Stimulated activated CD4-positive, alpha-beta T cell treated with anti-CD3 and anti-CD28 coated beads, Interleukin-15, amount 100 ng/mL, for 1 hour (primary cell): Measurements from ENCODE around the gene NEB.
"Not testable (repeated sequence)": the region's sequence is repeated elsewhere in the genome, so short reads cannot be mapped to it uniquely, and the experiment has no call there.

Experiments
- DNase-seq, 2 donors: peaks; one replicate each; pipeline ENCODE4 v3.0.0-alpha.2; 2020; ENCODE audit warnings: low read depth in 1 of 2, low spot score in 1 of 2

Gene NEB

DNA sequence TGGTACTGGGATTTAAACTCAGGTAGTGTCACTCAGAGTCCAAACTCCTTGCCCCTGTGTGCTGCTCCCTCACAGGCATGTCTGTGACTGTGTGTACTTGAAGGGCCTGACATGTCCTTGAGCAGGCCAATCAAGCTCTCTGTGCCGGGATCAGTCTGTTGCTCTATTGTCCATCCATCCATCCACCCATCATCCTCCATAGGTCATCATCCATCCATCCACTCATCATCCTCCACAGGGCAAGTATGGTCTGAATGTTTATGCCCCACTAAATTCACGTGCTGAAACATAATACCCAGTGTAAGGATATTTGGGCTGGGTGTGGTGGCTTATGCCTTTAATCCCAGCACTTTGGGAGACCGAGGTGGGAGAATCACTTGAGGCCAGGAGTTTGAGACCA lies 24.5 kb upstream of the NEB start:
- DNase-seq, result no peak

DNA sequence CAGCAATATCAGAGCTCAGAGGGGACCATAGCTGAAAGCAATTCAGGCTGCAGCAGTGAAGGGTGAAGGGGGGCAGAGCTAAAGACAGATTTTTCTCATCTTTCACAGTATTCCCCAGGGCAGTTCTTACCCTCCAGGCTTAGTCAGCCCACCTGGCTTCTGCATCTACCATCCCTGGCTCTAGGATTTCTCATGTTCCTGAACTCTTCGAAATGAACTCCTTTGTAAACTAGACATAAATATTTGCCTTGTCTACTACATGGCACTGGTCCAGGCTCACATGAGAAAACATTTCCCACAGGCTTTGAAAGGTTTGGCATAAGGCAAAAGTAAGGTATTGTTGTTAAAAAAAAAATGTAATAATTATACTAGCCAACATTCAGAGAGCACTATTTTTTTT lies 23.6 kb upstream of the NEB start:
- DNase-seq, result no peak

GRCh38 chr2:151756820-151757219 lies 22.5 kb upstream of the NEB start:
- no peak for DNase-seq

DNA sequence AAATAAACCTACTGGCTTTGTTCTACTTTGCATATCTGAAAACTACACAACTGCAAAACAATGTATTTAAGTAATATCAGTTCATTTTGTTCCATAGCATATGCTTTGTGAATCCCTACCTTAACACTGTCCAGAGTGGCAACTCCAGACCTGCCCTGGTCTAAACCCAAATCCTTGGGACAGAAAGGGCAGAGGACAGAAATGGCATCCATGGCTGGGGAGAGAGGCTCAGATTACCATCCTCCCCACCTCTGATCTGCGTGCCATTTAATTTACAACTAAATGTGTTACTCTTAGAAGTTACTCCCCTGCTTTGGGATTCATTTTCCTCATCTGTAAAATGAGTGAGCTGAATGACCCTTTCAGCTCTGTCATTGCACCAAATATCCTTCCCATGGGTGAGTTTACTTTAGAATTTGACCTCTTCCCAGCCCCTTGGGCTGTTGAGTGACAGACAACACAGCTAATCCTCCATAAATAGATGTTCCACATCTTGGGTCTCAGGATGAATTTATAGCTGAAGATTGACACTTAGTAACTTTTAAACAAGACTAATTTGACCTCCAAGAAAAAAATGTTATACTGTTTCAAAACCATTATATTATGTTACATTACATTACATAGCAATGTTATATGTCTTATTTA lies 20.1 kb upstream of the NEB start:
- no peak for DNase-seq

- no peak for DNase-seq
Measured at GRCh38 chr2:151753540-151753939, 19.3 kb upstream of the NEB start.

DNA sequence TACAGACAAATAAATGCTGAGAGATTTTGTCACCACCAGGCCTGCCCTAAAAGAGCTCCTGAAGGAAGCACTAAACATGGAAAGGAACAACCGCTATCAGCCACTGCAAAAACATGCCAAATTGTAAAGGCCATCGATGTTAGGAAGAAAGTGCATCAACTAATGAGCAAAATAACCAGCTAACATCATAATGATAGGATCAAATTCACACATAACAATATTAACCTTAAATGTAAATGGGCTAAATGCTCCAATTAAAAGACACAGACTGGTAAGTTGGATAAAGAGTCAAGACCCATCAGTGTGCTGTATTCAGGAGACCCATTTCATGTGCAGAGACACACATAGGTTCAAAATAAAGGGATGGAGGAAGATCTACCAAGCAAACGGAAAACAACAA lies 11.0 kb upstream of the NEB start:
- DNase-seq, result not testable (repeated sequence)

DNA sequence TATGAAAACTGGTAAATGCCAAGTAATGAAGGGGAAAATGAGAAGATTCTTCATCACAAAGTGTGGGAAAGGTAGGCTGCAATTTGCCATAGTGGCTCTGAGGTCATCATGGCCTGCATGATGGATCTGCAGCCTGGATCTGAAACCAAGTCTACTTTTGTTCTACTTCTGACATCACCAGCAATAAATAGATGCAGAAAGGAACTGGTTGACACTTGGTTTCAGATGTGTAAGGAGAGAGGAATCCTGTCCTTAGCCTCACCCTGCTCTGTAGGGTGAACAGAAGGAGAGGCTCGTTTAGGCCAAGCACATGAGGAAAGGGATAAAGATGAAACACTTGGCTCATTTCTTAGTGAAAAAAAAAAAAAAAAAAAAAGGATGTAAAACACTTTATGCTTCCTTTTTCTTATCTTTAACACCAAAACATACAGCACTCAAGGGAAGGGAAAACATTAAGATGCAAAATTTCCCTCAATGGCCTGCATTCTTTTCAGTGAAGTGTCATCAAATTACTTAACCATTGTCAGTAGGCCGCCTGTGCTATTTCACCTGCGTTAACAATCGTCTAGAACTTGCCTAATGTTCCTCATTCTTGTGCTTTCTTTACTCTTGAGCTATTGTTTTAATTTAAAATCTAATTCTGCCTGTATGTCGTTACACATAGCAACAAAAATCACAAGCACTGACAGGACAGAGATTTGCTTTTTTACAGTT lies 3.9 kb downstream of the NEB start:
- no peak for DNase-seq

DNA sequence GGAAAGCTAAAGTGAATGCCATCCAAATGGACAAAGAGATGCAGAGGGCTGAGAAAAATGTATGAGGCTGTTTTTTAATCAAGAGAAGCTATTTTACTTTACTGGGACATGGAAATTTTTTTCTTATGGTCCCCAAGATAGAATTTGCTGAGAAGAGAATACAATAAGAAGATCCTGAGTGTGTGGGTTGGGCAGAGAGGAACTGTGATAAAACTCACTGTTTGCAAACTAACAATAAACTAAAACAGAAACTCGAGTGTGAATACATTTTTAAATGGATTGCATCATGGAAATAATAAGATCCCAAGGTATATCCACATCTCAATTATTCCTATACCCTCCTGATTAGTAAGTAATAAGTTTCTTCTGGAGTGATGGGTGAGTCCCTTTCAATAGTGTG lies 4.4 kb downstream of the NEB start:
- no peak for DNase-seq

DNA sequence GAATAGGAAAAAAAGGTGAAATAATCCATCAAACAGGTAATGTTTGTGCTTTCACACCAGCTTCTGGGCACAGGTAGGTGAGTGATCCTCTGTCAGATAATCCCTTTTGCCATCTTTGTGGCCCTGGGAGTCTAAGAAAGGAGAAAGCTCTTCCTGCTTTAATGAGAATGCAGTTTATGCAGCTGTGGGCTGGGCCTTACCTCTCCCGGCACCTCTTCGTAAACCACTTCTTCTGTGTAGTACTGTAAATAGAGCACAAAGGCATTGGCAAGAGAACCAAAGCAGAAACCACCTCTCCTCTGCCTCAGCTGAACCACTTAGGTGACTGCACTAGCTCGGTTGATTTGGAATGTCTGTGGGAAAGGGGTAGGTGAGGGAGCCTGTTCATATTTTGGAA lies 4.9 kb downstream of the NEB start:
- DNase-seq, result no peak

- no peak for DNase-seq
Measured at GRCh38 chr2:151728804-151729414, 5.4 kb downstream of the NEB start.

DNA sequence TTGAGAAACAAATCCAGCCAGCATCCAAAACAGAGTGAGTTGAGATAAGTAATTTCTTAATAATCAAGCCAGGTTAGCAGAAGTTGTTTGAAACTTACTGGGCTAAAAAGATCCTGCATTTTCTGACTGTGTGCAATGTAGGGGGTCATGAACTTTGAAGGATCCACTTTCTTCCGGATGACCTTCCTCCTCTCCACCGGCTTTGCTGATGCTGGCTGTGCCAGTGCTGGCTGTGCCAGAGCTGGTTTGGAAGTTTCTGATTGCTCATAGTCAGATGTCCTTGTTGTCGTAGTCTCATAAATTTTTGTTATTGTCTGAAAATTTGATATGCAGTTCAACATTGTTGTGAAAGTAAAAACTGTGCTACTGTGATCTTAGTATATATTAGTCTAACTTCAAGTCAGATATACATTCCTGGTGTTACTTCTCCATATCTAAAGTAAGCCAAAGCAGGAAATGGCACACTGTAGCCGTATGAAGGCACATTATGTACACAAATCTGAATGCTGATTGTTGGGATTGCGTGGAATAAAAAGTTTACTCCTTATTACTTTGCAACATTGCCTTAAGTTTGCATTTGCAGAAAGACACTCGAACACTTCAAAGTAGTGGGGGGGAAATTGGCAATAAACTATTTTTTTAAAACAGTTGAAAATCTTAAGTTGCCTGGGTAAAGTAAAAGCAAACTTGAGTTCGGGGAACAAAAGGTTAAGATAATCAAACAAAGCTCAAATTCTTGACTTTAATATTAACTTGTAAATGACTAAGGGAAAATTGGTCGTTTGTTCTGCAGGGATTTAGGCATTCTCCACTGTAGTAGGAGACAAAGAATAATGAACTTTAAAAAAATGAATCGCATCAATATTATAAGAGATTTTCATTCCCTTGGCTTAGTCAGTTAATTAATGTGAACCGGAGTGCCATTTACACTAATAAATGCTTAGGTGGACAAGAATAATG lies 6.4 kb downstream of the NEB start:
- DNase-seq, result no peak

- no peak for DNase-seq
Measured at GRCh38 chr2:151721161-151721560, 13.1 kb downstream of the NEB start.

DNA sequence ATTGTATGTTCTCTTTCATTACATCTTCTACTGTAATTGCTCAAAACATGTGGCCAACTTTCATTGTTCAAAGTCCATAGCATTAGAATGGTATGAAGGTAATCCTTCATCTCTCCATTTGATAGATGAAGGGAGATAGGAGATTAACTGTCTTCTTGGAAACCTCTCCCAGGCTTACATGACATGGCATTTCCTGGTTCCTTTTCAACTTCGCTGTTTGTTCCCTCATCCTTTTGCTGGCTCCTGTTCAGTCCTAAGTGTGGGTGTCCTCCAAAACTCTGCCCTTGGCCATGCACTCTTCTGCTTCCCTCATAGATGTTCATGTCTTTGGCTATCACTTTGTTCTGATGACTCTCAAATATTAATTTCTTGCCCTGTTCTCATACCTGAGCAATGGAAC lies 13.8 kb downstream of the NEB start:
- no peak for DNase-seq

DNA sequence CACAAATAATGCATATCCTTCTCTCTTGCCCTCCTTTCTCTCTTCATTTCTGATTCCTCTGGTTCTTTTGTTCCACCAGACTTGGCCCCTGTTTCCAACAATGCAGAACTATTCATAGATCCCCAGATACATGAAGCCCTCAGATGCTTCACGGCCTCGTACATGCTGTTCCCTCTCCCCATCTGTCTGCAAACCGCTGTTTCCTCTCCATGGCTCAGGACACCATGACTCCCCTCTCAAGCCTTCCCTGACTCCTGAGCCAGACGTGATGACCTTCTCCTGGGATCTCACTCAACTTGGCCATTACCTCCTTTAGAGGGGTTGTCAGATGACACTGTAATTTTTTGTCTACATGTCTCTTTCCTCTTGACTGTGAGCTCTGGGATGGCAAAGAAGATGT lies 15.5 kb downstream of the NEB start:
- DNase-seq, result no peak

DNA sequence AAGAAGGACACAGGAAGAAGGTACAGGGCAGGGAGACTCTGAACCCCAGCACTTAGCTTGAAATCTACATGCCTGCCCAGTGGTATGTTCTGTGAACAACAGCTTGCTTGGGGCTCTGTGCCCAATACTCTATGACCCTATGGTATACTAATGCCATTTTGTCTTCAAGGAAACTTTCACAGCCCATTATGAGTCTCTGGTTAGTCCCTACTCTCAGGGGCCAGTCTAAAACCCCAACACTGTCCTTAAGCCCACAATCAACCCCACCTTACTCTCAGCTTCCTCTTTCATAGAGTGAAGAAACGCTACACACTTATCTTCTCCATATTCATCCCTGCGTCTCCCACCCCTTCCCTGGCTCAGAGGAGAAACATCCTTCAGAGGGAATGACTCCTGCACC lies 16.0 kb downstream of the NEB start:
- no peak for DNase-seq

- DNase-seq, result no peak
Measured at GRCh38 chr2:151716721-151717120, 17.6 kb downstream of the NEB start.

- no peak for DNase-seq
Measured at GRCh38 chr2:151713291-151713903, 20.9 kb downstream of the NEB start.

GRCh38 chr2:151711025-151711424 lies 23.3 kb downstream of the NEB start:
- DNase-seq, result no peak

DNA sequence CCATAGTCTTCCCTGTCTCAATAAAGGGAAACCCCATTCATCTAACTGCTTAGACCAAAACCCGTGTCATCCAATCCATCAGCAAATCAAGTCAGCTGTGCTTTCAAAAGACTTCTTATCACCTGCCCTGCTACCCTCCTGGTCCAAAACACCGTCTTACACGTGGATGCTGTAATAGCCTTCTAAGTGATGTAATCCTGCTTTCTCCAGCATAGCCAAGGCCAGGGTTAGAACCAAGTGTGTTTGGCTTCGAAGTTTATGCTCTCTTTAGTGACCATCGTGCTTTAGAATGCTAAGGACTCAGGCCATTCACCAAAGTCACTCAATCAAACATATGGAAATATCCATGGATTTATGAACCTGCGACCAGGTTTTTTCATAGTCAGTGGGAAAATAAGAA lies 25.5 kb downstream of the NEB start:
- DNase-seq, result no peak

DNA sequence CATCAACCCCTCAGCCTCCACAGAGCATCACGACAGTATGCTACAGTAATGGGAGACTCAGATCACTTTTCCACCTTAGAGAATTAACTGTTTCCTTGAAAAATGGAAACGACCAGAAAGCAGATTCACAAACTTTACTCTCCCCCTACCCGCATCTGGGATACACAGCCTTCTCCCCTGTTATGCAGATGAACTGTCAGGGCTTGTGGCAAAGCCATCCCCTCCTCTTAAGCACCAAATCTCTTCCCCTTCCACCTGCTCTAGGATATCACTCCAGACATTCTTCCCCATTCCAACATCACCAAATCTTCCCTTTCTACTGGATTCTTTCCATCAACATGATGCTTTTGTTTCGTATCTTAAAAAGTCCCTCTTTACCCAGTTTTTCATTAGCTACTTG lies 26.4 kb downstream of the NEB start:
- no peak for DNase-seq

DNA sequence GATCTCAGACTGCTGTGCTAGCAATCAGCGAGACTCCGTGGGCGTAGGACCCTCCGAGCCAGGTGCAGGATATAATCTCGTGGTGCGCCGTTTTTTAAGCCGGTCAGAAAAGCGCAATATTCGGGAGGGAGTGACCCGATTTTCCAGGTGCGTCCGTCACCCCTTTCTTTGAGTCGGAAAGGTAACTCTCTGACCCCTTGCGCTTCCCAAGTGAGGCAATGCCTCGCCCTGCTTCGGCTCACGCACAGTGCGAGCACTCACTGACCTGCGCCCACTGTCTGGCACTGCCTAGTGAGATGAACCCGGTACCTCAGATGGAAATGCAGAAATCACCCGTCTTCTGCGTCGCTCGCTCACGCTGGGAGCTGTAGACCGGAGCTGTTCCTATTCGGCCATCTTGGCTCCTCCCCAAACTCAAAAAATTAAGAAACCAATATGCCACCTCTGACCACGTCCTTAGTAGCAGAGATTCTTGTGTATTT lies 29.8 kb downstream of the NEB start:
- DNase-seq, result not testable (repeated sequence)
